Measurements from ENCODE around the gene CRB1.

DNA sequence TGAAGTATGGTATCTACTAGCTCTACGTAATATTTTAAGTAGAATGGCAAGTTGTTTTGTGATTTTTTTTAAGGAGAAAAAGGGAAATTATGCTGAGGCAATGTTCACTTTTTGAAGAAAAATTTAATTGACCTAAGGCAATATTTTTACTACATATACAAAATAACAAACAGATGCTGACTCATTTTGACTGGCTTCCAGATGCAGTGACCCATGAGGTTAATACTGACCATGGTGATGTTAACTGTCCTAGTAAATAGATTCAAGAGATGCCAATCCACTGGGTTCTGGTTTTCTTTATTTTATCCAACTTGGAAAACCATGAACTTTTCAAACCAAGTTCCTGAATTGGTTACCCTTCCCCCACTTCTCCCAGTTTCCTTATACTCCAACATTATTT lies 154.9 kb downstream of the CRB1 start:
- TF ChIP-seq GATA2 (IDR thresholded peaks at IDR 0.05; ENCODE audit: low read depth, low read length), result no peak
- TF ChIP-seq GATA3 (IDR thresholded peaks at IDR 0.05; ENCODE audit: low read depth, low read length), result no peak
